OCI-LY3 (cell line): ENCODE results near the gene PNLIPRP2.

ENCODE experiments used
- H2AFZ ChIP-seq: fragments of 200-600, 300-600 bp; shearing (Covaris generic); 2 replicates; pipeline ENCODE4 v1.6.0; 2014; ENCODE audit warnings: antibody characterized with exemption, low read depth, low read length
- H3K27ac ChIP-seq: fragments of 200-600, 300-600 bp; sonication (generic); 2 replicates; pipeline ENCODE4 v1.5.1; 2014; ENCODE audit warnings: mild to moderate bottlenecking, low read length, moderate library complexity, mixed read lengths
- H3K27me3 ChIP-seq: fragments of 200-600, 300-600 bp; sonication (generic); 2 replicates; pipeline ENCODE4 v1.6.1; 2014; ENCODE audit warnings: low read depth, low read length, mixed read lengths
- H3K36me3 ChIP-seq: fragments of 200-600, 300-600 bp; sonication (generic); replicated peaks from 2 replicates; pipeline ENCODE3; 2014; ENCODE audit warnings: low read depth, low read length, mixed read lengths
- H3K4me1 ChIP-seq: fragments of 300-600, 200-600 bp; sonication (generic); 2 replicates; pipeline ENCODE4 v1.6.1; 2014; ENCODE audit warnings: low read length, mixed read lengths
- H3K4me2 ChIP-seq: fragments of 200-600, 300-600 bp; sonication (generic); 2 replicates; pipeline ENCODE4 v1.6.1; 2014; ENCODE audit warnings: low read length, mixed read lengths
- H3K4me3 ChIP-seq: fragments of 300-600, 200-600 bp; sonication (generic); 2 replicates; pipeline ENCODE4 v1.5.1; 2014; ENCODE audit warnings: antibody characterized with exemption, mild to moderate bottlenecking, low read length, moderate library complexity
- H3K79me2 ChIP-seq: fragments of 300-600, 200-600 bp; shearing (Covaris generic); 2 replicates; pipeline ENCODE4 v1.6.1; 2014; ENCODE audit warnings: mild to moderate bottlenecking, low read length, mixed read lengths
- H3K9ac ChIP-seq: fragments of 300-600, 200-600 bp; shearing (Covaris generic); 2 replicates; pipeline ENCODE4 v1.6.0; 2014; ENCODE audit warnings: mild to moderate bottlenecking, low read length, moderate library complexity
- H3K9me3 ChIP-seq: fragments of 200-600, 300-600 bp; shearing (Covaris generic); 2 replicates; pipeline ENCODE4 v1.6.1; 2014; ENCODE audit warnings: low read length, mixed read lengths; ENCODE audit not compliant: insufficient read depth
- H4K20me1 ChIP-seq: fragments of 200-600, 300-600 bp; sonication (generic); 2 replicates; pipeline ENCODE4 v1.6.1; 2016; ENCODE audit warnings: low read length, mixed read lengths; ENCODE audit not compliant: insufficient read depth
- EZH2phosphoT487 ChIP-seq: fragments of 200-600 bp; shearing (Covaris generic); IDR thresholded peaks from 2 replicates; pipeline ENCODE4 v1.6.1; 2018; ENCODE audit warnings: antibody characterized with exemption, mixed run types, low read depth
- TF ChIP-seq, protein P1 (sequence below): fragments of 200-600, 300-600 bp; sonication (generic); IDR thresholded peaks from 2 replicates; pipeline ENCODE4 v1.5.1; 2014; ENCODE audit warnings: antibody characterized with exemption, low read length, low read depth

PNLIPRP2 gene

GRCh38 chr10:116620423-116621400 is at the start of gene PNLIPRP2:
Gene PNLIPRP2 (plus strand): TSS chr10:116620953.
- no peak within 1 kb of the TSS for H3K27ac ChIP-seq
- no peaks in the 10 kb centered on the region for H4K20me1 ChIP-seq
- H3K36me3 ChIP-seq: no peaks in the 10 kb centered on the region
- no peak within 1 kb of the TSS for H3K4me3 ChIP-seq
- H3K4me1 ChIP-seq: no peaks in the 10 kb centered on the region
- H3K79me2 ChIP-seq: no peaks in the 10 kb centered on the region
- H2AFZ ChIP-seq: no peak within 1 kb of the TSS
- no peaks in the 10 kb centered on the region for H3K27me3 ChIP-seq
- H3K4me2 ChIP-seq: no peak within 1 kb of the TSS
- no peaks in the 10 kb centered on the region for H3K9me3 ChIP-seq
- TF ChIP-seq EZH2phosphoT487: no peak
- TF ChIP-seq, protein P1, sequence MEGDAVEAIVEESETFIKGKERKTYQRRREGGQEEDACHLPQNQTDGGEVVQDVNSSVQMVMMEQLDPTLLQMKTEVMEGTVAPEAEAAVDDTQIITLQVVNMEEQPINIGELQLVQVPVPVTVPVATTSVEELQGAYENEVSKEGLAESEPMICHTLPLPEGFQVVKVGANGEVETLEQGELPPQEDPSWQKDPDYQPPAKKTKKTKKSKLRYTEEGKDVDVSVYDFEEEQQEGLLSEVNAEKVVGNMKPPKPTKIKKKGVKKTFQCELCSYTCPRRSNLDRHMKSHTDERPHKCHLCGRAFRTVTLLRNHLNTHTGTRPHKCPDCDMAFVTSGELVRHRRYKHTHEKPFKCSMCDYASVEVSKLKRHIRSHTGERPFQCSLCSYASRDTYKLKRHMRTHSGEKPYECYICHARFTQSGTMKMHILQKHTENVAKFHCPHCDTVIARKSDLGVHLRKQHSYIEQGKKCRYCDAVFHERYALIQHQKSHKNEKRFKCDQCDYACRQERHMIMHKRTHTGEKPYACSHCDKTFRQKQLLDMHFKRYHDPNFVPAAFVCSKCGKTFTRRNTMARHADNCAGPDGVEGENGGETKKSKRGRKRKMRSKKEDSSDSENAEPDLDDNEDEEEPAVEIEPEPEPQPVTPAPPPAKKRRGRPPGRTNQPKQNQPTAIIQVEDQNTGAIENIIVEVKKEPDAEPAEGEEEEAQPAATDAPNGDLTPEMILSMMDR: no peak
- H3K9ac ChIP-seq: no peak within 1 kb of the TSS

DNA sequence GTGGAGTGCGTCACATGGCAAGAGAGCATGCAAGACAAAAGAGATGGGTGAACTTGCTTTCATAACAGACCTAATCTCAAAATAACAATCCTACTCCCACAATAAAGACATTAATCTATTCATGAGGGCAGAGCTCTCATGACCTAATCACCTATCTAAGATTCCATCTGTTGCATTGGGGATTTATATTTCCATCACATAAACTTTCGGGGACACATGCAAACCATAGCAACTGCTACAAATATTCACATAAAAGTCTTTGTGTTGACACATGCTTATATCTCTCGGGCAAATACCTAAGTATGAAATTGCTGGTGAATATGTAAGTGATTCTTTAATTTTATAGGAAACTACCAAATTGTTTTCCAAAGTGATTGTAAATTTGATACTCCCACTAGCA is 46.0 kb upstream of the PNLIPRP2 start:
- Histone ChIP-seq H3K4me2 (no peak overlapping the region), H3K4me3 (no peak overlapping the region), H3K4me1 (no peaks in the 10 kb centered on the region), H3K9me3 (no peaks in the 10 kb centered on the region), H3K27me3 (no peaks in the 10 kb centered on the region), H3K9ac (no peak overlapping the region), H3K36me3 (no peaks in the 10 kb centered on the region), H4K20me1 (no peaks in the 10 kb centered on the region), H3K79me2 (no peaks in the 10 kb centered on the region), H3K27ac (no peak overlapping the region), H2AFZ (no peak overlapping the region)
- TF ChIP-seq EZH2phosphoT487: no peak
- TF ChIP-seq, protein P1: no peak

GRCh38 chr10:116587878-116588591 is 32.7 kb upstream of the PNLIPRP2 start:
- Histone ChIP-seq H3K4me2 (no peak overlapping the region), H4K20me1 (no peaks in the 10 kb centered on the region), H3K4me1 (no peaks in the 10 kb centered on the region), H3K9ac (no peak overlapping the region), H3K4me3 (no peak overlapping the region), H3K79me2 (no peaks in the 10 kb centered on the region), H2AFZ (no peak overlapping the region), H3K27ac (no peak overlapping the region), H3K9me3 (no peaks in the 10 kb centered on the region), H3K27me3 (no peaks in the 10 kb centered on the region), H3K36me3 (no peaks in the 10 kb centered on the region)
- no peak for TF ChIP-seq EZH2phosphoT487
- TF ChIP-seq, protein P1: no peak

GRCh38 chr10:116588995-116589394 is 31.8 kb upstream of the PNLIPRP2 start:
- Histone ChIP-seq H2AFZ (no peak overlapping the region), H3K79me2 (no peaks in the 10 kb centered on the region), H3K4me2 (no peak overlapping the region), H3K36me3 (no peaks in the 10 kb centered on the region), H3K27ac (no peak overlapping the region), H3K9ac (no peak overlapping the region), H3K4me1 (no peaks in the 10 kb centered on the region), H3K27me3 (no peaks in the 10 kb centered on the region), H3K4me3 (no peak overlapping the region), H4K20me1 (no peaks in the 10 kb centered on the region), H3K9me3 (no peaks in the 10 kb centered on the region)
- no peak for TF ChIP-seq EZH2phosphoT487
